HCT116 (cell line): Measurements from ENCODE around the gene LYL1. TPM values are rescaled to one million over a fixed set of nuclear protein-coding genes. Genes with fewer than 3 reads are reported as not detected.

Experiments
- ATAC-seq: fragments of 200-7000 bp; cut with Tn5 transposase; 2 replicates; pipeline ENCODE4 v1.9.1; 2020; ENCODE audit warnings: mild to moderate bottlenecking, moderate library complexity
- BruUV-seq: library from RNA; stranded (reverse); fragments of 400-500 nt; replicated peaks from 2 replicates; lab custom pipeline; 2021; lab: Mats Ljungman, UMichigan
- CTCF ChIA-PET: fragments of 300-600 bp; sonication (Branson Sonifier 250); formaldehyde crosslinking; loops from one replicate; lab custom pipeline; 2021; ENCODE audit warnings: antibody characterized with exemption; lab: Charles Lee
- POLR2A ChIA-PET: fragments of 300-600, 350-600 bp; sonication (Branson Sonifier 250); formaldehyde crosslinking; loops from one replicate; lab custom pipeline; 2021; ENCODE audit warnings: antibody characterized with exemption; lab: Charles Lee
- RAD21 ChIA-PET, 2 experiments: fragments of 300-600 bp; sonication (Branson Sonifier 250); formaldehyde crosslinking; loops; one replicate each; lab custom pipeline; 2023; ENCODE audit warnings: low total read pairs in 2 of 2; ENCODE audit not compliant: uncharacterized antibody in 2 of 2, unreplicated experiment in 2 of 2, low non-redundant PET in 1 of 2; lab: Charles Lee
- DNase-seq: peaks from one replicate; pipeline ENCODE4 v3.0.0-alpha.2; 2010; ENCODE audit warnings: low read depth, low spot score
- H2AFZ ChIP-seq: fragments of 200-600 bp; shearing (Covaris generic), sonication (generic); 2 replicates; pipeline ENCODE4 v1.6.1; 2017; ENCODE audit warnings: low read depth, mixed run types, mixed read lengths, antibody characterized with exemption, low read length; ENCODE audit not compliant: poor library complexity, severe bottlenecking
- H3K27ac ChIP-seq: 2 replicates; pipeline ENCODE4 v1.5.1; 2012; ENCODE audit warnings: low read depth, low read length
- H3K27me3 ChIP-seq: fragments of 200-600 bp; sonication (generic); 2 replicates; pipeline ENCODE4 v1.6.1; 2016; ENCODE audit warnings: mixed run types, low read length, mixed read lengths; ENCODE audit not compliant: insufficient read depth
- H3K36me3 ChIP-seq, 2 experiments: fragments of 200-500 bp in 1 of 2; fragments of 200-600 bp in 1 of 2; sonication (Bioruptor generic) in 1 of 2; sonication (generic) in 1 of 2; 2 replicates each; pipeline versions ENCODE4 v1.5.1 to v1.6.1; 2014 to 2016; ENCODE audit warnings: low read length in 2 of 2, inconsistent platforms in 1 of 2, mixed read lengths in 1 of 2, mixed run types in 1 of 2; ENCODE audit not compliant: insufficient read depth in 2 of 2, control insufficient read depth in 1 of 2
- H3K4me1 ChIP-seq, 2 experiments: fragments of 200-600 bp in 1 of 2; sonication (generic) in 1 of 2; 2 replicates each; pipeline versions ENCODE4 v1.5.1 to v1.6.1; 2012 to 2017; ENCODE audit warnings: low read length in 2 of 2, inconsistent platforms in 1 of 2, mild to moderate bottlenecking in 1 of 2, mixed read lengths in 1 of 2, mixed run types in 1 of 2, moderate library complexity in 1 of 2; ENCODE audit not compliant: insufficient read depth in 2 of 2, control insufficient read depth in 1 of 2
- H3K4me2 ChIP-seq: fragments of 200-600 bp; sonication (generic); 2 replicates; pipeline ENCODE4 v1.6.1; 2017; ENCODE audit warnings: mixed run types, low read length, mixed read lengths
- H3K4me3 ChIP-seq, 2 experiments: fragments of 200-600 bp in 1 of 2; sonication (generic) in 1 of 2; replicated peaks in 1 of 2; 2 replicates each; pipeline ENCODE4 v1.5.1; 2011 to 2016; ENCODE audit warnings: low read length in 2 of 2, control low read depth in 1 of 2, low read depth in 1 of 2, mild to moderate bottlenecking in 1 of 2, mixed read lengths in 1 of 2, mixed run types in 1 of 2
- H3K79me2 ChIP-seq: fragments of 200-600 bp; sonication (generic); 2 replicates; pipeline ENCODE4 v1.6.1; 2017; ENCODE audit warnings: mild to moderate bottlenecking, mixed run types, low read length, moderate library complexity, mixed read lengths; ENCODE audit not compliant: insufficient read depth
- H3K9ac ChIP-seq: fragments of 200-600 bp; sonication (generic); 2 replicates; pipeline ENCODE4 v1.6.1; 2016; ENCODE audit warnings: low read length, mixed read lengths
- H3K9me2 ChIP-seq: fragments of 200-600 bp; sonication (generic), shearing (Covaris generic); 2 replicates; pipeline ENCODE4 v1.6.1; 2017; ENCODE audit warnings: mixed run types, mild to moderate bottlenecking, moderate library complexity; ENCODE audit not compliant: insufficient read depth
- H3K9me3 ChIP-seq, 2 experiments: fragments of 200-500 bp in 1 of 2; fragments of 200-600 bp in 1 of 2; sonication (Bioruptor generic) in 1 of 2; sonication (generic) in 1 of 2; 2 replicates each; pipeline ENCODE4 v1.6.1; 2014 to 2017; ENCODE audit warnings: low read length in 2 of 2, mixed read lengths in 2 of 2, inconsistent platforms in 1 of 2, low read depth in 1 of 2, mild to moderate bottlenecking in 1 of 2, mixed run types in 1 of 2, moderate library complexity in 1 of 2; ENCODE audit not compliant: control insufficient read depth in 1 of 2, insufficient read depth in 1 of 2
- H4K20me1 ChIP-seq: fragments of 200-600 bp; sonication (generic), shearing (Covaris generic); 2 replicates; pipeline ENCODE4 v1.6.1; 2017; ENCODE audit warnings: mixed run types, mild to moderate bottlenecking, moderate library complexity; ENCODE audit not compliant: insufficient read depth
- ATF3 ChIP-seq: IDR thresholded peaks from 2 replicates; pipeline ENCODE4 v1.6.1; 2012
- CBX3 ChIP-seq: IDR thresholded peaks from 2 replicates; pipeline ENCODE4 v1.6.1; 2012; ENCODE audit warnings: low read depth
- CTCF ChIP-seq, 3 experiments: fragments of 200-600 bp in 1 of 3; sonication (generic) in 1 of 3; IDR thresholded peaks in 2 of 3; conservative IDR thresholded peaks in 1 of 3; 2 replicates each; pipeline ENCODE4 v1.5.1; 2012 to 2017; ENCODE audit warnings: low read depth in 2 of 3, low read length in 2 of 3, antibody characterized with exemption in 1 of 3, borderline replicate concordance in 1 of 3, control low read depth in 1 of 3, mild to moderate bottlenecking in 1 of 3, mixed read lengths in 1 of 3, mixed run types in 1 of 3, moderate library complexity in 1 of 3; ENCODE audit not compliant: insufficient read depth in 1 of 3
- ELF1 ChIP-seq: IDR thresholded peaks from 2 replicates; pipeline ENCODE4 v1.6.1; 2012; ENCODE audit warnings: low read depth, borderline replicate concordance
- FOSL1 ChIP-seq: IDR thresholded peaks from 2 replicates; pipeline ENCODE4 v1.6.1; 2012; ENCODE audit warnings: low read depth
- RAD21 ChIP-seq: IDR thresholded peaks from 2 replicates; pipeline ENCODE4 v1.6.1; 2012; ENCODE audit warnings: low read depth, mild to moderate bottlenecking
- TCF7L2 ChIP-seq: IDR thresholded peaks from 2 replicates; pipeline ENCODE4 v1.7.0; 2011; ENCODE audit warnings: borderline replicate concordance, inconsistent platforms; ENCODE audit not compliant: insufficient read depth, insufficient read length; ENCODE audit errors: extremely low read depth
- ZFX ChIP-seq: fragments of 450-650 bp; IDR thresholded peaks from 2 replicates; pipeline ENCODE4 v1.6.1; 2017
- ZNF274 ChIP-seq: fragments of 200-500 bp; sonication (Bioruptor generic); IDR thresholded peaks from 2 replicates; pipeline ENCODE4 v1.6.1; 2014; ENCODE audit warnings: mild to moderate bottlenecking, low read depth, low read length, inconsistent platforms
- intact Hi-C: fragments of 100-400 bp; cut with micrococcal nuclease; formaldehyde crosslinking; loops from 2 replicates; pipeline ENCODE4 v1.10.0; 2022
- total RNA-seq: library from RNA; stranded (reverse); gene quantifications from one replicate; pipeline ENCODE4 v1.2.1, GENCODE V29; 2021; ENCODE audit not compliant: unreplicated experiment

Gene LYL1
- total RNA-seq, 1 experiment from 2014 or later: 2.6 TPM

GRCh38 chr19:13051557-13052165, 51.0 kb downstream of the LYL1 start:
- H3K79me2 ChIP-seq: no peaks in the 10 kb centered on the region; the same call in 1 of the 2 replicates
- RAD21 ChIA-PET: interaction anchor here in 1 of 2 experiments (0.7 kb wide), 1 partner anchor 67 kb away, joined by 3 read pairs; no protein-coding TSS in a partner anchor
- BruUV-seq: no TSS peak
- H3K9me2 ChIP-seq: no peaks in the 10 kb centered on the region
- intact Hi-C loops: no loop called here
- peak overlapping the region; percentile 81 for H3K9ac ChIP-seq
- peak overlapping the region; percentile 75 for H3K4me2 ChIP-seq
- H3K27me3 ChIP-seq: no peaks in the 10 kb centered on the region
- peak overlapping the region; percentile 28 to 40 for H3K4me3 ChIP-seq
- ATAC-seq: peak; percentile 45
- no peaks in the 10 kb centered on the region for H3K36me3 ChIP-seq
- peaks cover 60 to 63% of the 10 kb centered on the region in 2 experiments for H3K4me1 ChIP-seq
- DNase-seq: no peak
- POLR2A ChIA-PET: interaction anchor here (4.1 kb wide), 1 partner anchor 18 kb away, joined by 16 read pairs; no protein-coding TSS in a partner anchor
- H4K20me1 ChIP-seq: no peaks in the 10 kb centered on the region
- H3K9me3 ChIP-seq: no peaks in the 10 kb centered on the region
- H3K27ac ChIP-seq: peak overlapping the region; percentile 33; the same call in 1 of the 2 replicates
- CTCF ChIA-PET: interaction anchor here (1.5 kb wide), 1 partner anchor 9 kb away, joined by 5 read pairs; no protein-coding TSS in a partner anchor
- peak; percentile 78 for TF ChIP-seq TCF7L2
- no peak for TF ChIP-seq RAD21
- no peak overlapping the region for H2AFZ ChIP-seq

- Histone ChIP-seq H3K4me1 (peaks cover 46 to 49% of the 10 kb centered on the region in 2 experiments), H3K9ac (no peak overlapping the region), H3K9me3 (no peaks in the 10 kb centered on the region), H3K4me3 (no peak overlapping the region), H2AFZ (no peak overlapping the region), H4K20me1 (no peaks in the 10 kb centered on the region), H3K27me3 (no peaks in the 10 kb centered on the region), H3K27ac (no peak overlapping the region), H3K4me2 (no peak overlapping the region), H3K36me3 (no peaks in the 10 kb centered on the region), H3K79me2 (no peaks in the 10 kb centered on the region; the same call in 1 of the 2 replicates), H3K9me2 (no peaks in the 10 kb centered on the region)
- TF ChIP-seq CTCF (IDR thresholded peaks at IDR 0.05 in 2 of 3, conservative IDR thresholded peaks at IDR 0.05 in 1 of 3; ENCODE audit: borderline replicate concordance in 1 of 3, insufficient read depth in 1 of 3, low read depth in 2 of 3, low read length in 2 of 3): no peak
- TF ChIP-seq RAD21: no peak
- TF ChIP-seq ZFX: no peak
- TF ChIP-seq FOSL1: no peak
- TF ChIP-seq ATF3: no peak
- TF ChIP-seq ELF1: no peak
- TF ChIP-seq ZNF274: no peak
- no peak for TF ChIP-seq CBX3
- DNase-seq (no peak), ATAC-seq (no peak)
- POLR2A ChIA-PET: no interaction called here
- intact Hi-C loops: no loop called here
- CTCF ChIA-PET: no interaction called here
- RAD21 ChIA-PET: interaction anchor here in 1 of 2 experiments (0.6 kb wide), 1 partner anchor 8 kb away, joined by 3 read pairs; no protein-coding TSS in a partner anchor
- no TSS peak for BruUV-seq
Observed at GRCh38 chr19:13050274-13050673, 52.4 kb downstream of the LYL1 start.
